HG03159 (cell line): ENCODE measurements around the gene TSPAN18.

Experiments
- ATAC-seq: cut with Tn5 transposase; IDR thresholded peaks from one replicate; pipeline ENCODE4 v1.9.1; 2021; ENCODE audit warnings: mild to moderate bottlenecking, moderate library complexity; ENCODE audit not compliant: unreplicated experiment

The TSPAN18 gene

GRCh38 chr11:44938066-44938691, 211.4 kb downstream of the TSPAN18 start:
- ATAC-seq: no peak

GRCh38 chr11:44939673-44940395, 213.1 kb downstream of the TSPAN18 start:
- ATAC-seq: no peak

GRCh38 chr11:44940404-44940803, 213.6 kb downstream of the TSPAN18 start:
- no peak for ATAC-seq

GRCh38 chr11:44940835-44941234, 214.1 kb downstream of the TSPAN18 start:
- no peak for ATAC-seq

- ATAC-seq: no peak
Observed at GRCh38 chr11:44941259-44942021, 214.7 kb downstream of the TSPAN18 start.

GRCh38 chr11:44942029-44942955, 215.5 kb downstream of the TSPAN18 start:
- no peak for ATAC-seq

- ATAC-seq: peak; percentile 70
Observed at GRCh38 chr11:44943118-44943517, 216.4 kb downstream of the TSPAN18 start.

- no peak for ATAC-seq
Observed at GRCh38 chr11:44943696-44944095, 216.9 kb downstream of the TSPAN18 start.

- ATAC-seq: no peak
Observed at GRCh38 chr11:44944181-44944852, 217.6 kb downstream of the TSPAN18 start.

- ATAC-seq: no peak
Observed at GRCh38 chr11:44944853-44945235, 218.1 kb downstream of the TSPAN18 start.

GRCh38 chr11:44945666-44946065, 218.9 kb downstream of the TSPAN18 start:
- ATAC-seq: no peak

- ATAC-seq: no peak
Observed at GRCh38 chr11:44946263-44946662, 219.5 kb downstream of the TSPAN18 start.

- ATAC-seq: no peak
Observed at GRCh38 chr11:44947114-44947513, 220.4 kb downstream of the TSPAN18 start.

GRCh38 chr11:44948155-44948554, 221.4 kb downstream of the TSPAN18 start:
- no peak for ATAC-seq

GRCh38 chr11:44949160-44950030, 222.6 kb downstream of the TSPAN18 start:
- ATAC-seq: no peak

GRCh38 chr11:44950031-44950624, 223.4 kb downstream of the TSPAN18 start:
- no peak for ATAC-seq

GRCh38 chr11:44950625-44951476, 224.1 kb downstream of the TSPAN18 start, which contains the start of gene TP53I11:
TP53I11 (minus strand) TSS chr11:44950883; CDS start chr11:44938335, 12,548 bp downstream.
- no peak for ATAC-seq

- ATAC-seq: no peak
Observed at GRCh38 chr11:44952082-44952481, 225.3 kb downstream of the TSPAN18 start.
